Measurements from ENCODE around the gene TSHZ2.
"Not testable (repeated sequence)": the region's sequence is repeated elsewhere in the genome, so short reads cannot be mapped to it uniquely, and the experiment has no call there.

TSHZ2 gene

GRCh38 chr20:53438368-53438767, 466.2 kb downstream of the TSHZ2 start:
- no peak for DNase-seq

- no peak for DNase-seq
Observed at GRCh38 chr20:53439046-53439445, 466.9 kb downstream of the TSHZ2 start.

GRCh38 chr20:53439616-53440015, 467.5 kb downstream of the TSHZ2 start:
- DNase-seq, result peak; percentile 6

- no peak for DNase-seq
Observed at GRCh38 chr20:53444401-53445149, 472.4 kb downstream of the TSHZ2 start.

GRCh38 chr20:53445321-53445731, 473.2 kb downstream of the TSHZ2 start:
- no peak for DNase-seq

GRCh38 chr20:53445932-53446331, 473.8 kb downstream of the TSHZ2 start:
- DNase-seq, result no peak

- no peak for DNase-seq
Observed at GRCh38 chr20:53447316-53447715, 475.2 kb downstream of the TSHZ2 start.

GRCh38 chr20:53448426-53448825, 476.3 kb downstream of the TSHZ2 start:
- no peak for DNase-seq

- DNase-seq, result no peak
Observed at GRCh38 chr20:53448875-53449274, 476.7 kb downstream of the TSHZ2 start.

- no peak for DNase-seq
Observed at GRCh38 chr20:53453076-53453475, 480.9 kb downstream of the TSHZ2 start.

GRCh38 chr20:53454675-53455276, 482.6 kb downstream of the TSHZ2 start:
- DNase-seq, result no peak

GRCh38 chr20:53463101-53463972, 491.2 kb downstream of the TSHZ2 start:
- DNase-seq, result no peak

- no peak for DNase-seq
Observed at GRCh38 chr20:53466279-53466678, 494.1 kb downstream of the TSHZ2 start.

- no peak for DNase-seq
Observed at GRCh38 chr20:53468587-53468986, 496.4 kb downstream of the TSHZ2 start.

GRCh38 chr20:53472859-53473258, 500.7 kb downstream of the TSHZ2 start:
- DNase-seq, result not testable (repeated sequence)

- DNase-seq, result no peak
Observed at GRCh38 chr20:53480913-53481312, 508.8 kb downstream of the TSHZ2 start.

GRCh38 chr20:53487461-53488200, 515.5 kb downstream of the TSHZ2 start:
- DNase-seq, result no peak

GRCh38 chr20:53488775-53489272, 516.7 kb downstream of the TSHZ2 start:
- DNase-seq, result no peak

GRCh38 chr20:53489528-53489927, 517.4 kb downstream of the TSHZ2 start:
- DNase-seq, result no peak

GRCh38 chr20:53490620-53491019, 518.5 kb downstream of the TSHZ2 start:
- DNase-seq, result no peak

- no peak for DNase-seq
Observed at GRCh38 chr20:53491462-53491861, 519.3 kb downstream of the TSHZ2 start.

- DNase-seq, result no peak
Observed at GRCh38 chr20:53492212-53492611, 520.1 kb downstream of the TSHZ2 start.

Measured in NCI-H69 (cell line).